Right hindlimb (tissue), 1 donor: Measurements from ENCODE around the gene CAPZB.

Experiments
- DNase-seq: peaks from one replicate; pipeline ENCODE4 v3.0.0-alpha.2; 2018

The CAPZB gene

DNA sequence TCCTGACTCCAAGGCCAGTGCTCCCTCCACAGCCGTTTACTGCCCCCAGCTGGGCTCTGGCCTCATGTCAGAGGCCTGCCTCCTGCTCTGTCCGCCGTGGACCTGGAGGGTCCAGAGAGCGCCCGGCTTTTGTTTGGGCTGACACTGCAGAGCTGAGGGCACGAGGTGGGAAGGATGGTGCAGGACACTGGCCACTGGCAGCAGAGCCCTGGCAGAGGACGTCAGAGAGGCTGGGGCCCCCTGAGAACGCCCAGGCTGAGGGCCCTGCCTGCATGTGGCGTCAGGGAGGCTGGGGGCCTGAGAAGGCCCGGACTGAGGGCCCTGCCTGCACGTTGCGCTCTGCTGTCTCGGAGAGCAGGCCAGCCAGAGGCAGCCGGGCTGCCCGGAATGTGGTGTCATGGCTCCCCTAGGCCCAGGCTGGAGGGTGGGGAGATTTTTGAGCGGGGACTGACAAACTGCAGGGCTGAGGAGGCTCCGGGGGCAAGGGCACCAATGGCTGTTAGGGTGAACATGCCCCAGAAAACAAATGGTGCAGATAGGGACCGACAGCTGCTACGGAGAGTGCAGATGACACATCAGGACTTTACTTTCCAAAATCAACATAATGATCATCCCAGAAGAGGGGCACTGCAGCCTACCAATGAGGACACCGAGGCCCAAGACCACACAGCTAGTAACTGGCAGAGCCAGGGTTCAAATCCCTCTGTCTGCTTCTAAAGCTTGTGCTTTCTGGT, 141.6 kb downstream of the CAPZB start:
- no peak for DNase-seq

- DNase-seq, result no peak
Observed at GRCh38 chr1:19342894-19343616, 142.3 kb downstream of the CAPZB start.

GRCh38 chr1:19342062-19342750, 143.1 kb downstream of the CAPZB start:
- peak; percentile 65 for DNase-seq

GRCh38 chr1:19341201-19342061, 143.9 kb downstream of the CAPZB start:
- peak; percentile 73 for DNase-seq

- no peak for DNase-seq
Observed at GRCh38 chr1:19340387-19340937, 144.9 kb downstream of the CAPZB start.

- DNase-seq, result no peak
Observed at GRCh38 chr1:19339214-19339861, 146.0 kb downstream of the CAPZB start.

GRCh38 chr1:19338323-19338762, 147.0 kb downstream of the CAPZB start:
- no peak for DNase-seq

DNA sequence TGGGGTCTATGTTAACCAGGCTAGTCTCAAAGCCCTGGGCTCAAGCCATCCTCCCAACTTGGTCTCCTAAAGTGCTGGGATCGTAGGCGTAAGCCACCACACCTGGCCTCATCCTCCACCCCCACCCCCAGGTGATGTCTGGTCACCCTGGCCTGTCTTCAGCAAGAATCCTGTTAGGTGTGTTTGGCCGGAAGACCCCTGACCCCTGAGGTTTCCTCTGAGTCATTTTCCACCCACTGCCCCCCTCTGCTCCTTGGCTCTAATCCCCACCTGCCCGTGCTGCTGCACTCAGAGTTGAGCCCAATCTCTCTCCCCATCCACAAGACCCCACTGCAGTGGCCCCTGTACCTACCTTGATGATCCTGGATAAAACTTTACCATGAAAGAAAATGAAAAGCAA, 148.1 kb downstream of the CAPZB start:
- no peak for DNase-seq

DNA sequence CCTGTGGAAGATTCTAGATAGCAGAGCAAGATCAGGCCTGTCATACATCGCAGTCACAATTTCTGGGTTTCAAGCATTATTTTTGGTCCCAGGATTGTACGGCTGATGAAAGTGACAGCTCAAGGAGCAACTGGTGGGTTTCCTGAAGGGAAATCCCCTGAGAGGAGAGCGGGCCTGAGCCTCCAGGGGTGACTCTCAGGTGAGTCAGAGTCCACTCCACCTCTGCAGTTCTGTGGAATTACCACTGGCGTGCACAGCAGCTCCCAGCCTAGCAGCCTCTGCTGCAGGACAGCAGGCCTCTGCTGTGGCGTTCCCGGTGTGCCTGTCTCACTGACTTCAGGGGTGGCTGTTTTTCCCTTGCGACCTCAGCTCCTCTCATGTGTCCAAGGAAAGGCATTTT, 148.8 kb downstream of the CAPZB start:
- DNase-seq, result no peak

DNA sequence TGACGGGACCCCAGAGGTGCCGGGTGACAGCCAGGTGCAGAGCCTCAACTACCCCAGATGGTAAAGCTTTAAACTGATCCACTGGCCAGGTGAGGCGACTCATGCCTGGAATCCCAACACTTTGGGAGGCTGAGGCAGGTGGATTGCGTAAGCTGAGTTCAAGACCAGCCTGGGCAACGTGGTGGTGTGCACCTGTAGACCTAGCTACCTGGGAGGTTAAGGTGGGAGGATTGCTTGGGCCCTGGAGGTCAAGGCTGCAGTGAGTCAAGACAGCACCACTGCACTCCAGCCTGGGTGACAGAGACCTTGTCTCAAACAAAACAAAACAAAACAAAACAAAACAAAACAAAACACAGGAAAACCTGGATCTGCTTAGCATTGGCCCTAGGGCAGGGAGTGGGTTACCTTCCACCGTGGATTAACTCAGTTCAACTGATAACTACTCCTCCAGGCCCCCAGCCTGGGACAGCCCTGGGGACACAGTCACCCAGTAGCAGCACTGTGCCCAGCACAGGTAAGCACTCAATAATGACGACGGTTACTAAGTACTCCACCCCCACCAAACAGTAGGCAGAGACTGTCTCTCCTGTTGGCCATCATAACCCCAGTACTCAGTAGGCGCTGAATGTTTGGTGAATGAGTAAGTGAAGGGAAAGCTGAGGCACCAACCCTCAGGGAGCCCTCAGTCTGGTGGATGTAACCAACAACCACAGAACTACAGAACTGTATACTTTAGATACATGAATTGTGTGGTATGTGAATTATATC, 151.6 kb downstream of the CAPZB start:
- no peak for DNase-seq

GRCh38 chr1:19332832-19333231, 152.5 kb downstream of the CAPZB start:
- DNase-seq, result no peak

DNA sequence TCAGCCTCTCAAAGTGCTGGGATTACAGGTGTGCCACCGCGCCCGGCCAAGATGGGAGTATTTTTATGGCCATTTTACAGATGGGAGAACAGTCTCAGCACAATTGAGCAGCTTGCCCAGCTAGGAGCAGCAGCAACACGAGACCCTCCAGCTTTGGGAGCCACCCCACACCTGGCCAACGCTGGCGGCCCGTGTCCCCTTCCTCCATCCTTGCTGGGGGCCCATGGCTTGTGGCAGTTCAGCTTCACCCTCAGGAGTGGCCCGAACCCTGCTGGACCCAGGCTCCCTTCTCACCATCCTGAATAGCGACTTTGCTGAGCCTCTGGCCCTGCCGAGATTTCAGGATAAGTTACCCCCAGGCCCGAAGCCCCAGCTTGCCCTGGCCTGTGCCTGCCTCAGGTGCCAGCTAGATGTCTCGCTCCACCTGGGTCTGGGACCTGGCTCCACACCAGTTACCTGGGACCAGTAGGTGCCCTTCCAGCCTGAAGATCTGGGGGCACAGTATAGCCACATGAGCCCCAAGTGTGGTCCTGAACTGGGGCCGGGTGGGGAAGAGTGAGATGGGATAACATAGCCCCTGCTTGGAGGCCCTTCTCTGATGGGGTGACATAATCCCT, 154.0 kb downstream of the CAPZB start:
- no peak for DNase-seq

GRCh38 chr1:19330449-19331135, 154.7 kb downstream of the CAPZB start:
- no peak for DNase-seq

DNA sequence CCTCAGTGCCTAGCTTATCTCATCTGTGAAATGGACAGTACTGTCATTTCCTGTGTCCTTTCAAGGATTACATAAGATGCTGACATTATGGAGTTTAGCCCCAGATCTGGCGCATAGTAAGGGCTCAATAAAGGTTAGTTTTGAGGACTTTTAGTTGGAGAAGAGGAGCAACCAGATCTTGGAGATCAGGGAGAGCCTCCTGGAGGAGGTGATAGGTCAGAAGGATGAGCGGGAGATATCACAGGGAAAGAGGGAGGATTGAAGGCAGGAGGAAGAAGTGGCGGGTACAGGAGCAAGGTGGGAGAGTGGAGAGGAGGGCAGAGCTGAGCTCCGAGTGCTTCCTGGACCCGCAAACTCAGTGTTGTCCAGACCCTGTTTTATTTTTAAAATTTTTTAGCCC, 155.7 kb downstream of the CAPZB start:
- DNase-seq, result no peak

DNA sequence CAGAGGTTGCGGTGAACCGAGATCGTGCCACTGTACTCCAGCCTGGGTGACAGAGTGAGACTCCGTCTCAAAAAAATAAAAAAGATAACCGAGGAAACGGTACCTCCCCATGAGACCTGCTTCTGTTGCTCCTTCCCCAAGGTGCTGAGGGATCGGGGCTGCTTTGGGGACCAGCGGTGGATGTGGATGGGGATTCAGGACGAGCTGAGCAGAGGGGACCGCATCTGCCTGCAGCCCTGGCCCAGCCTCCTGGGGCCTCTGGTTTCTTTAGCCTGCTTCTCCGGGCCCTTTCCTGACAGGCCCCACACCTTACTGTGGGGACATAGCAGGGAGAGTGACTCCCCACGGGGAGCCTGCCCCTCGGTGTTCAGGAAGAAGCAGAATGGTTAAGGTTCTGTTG, 156.2 kb downstream of the CAPZB start:
- no peak for DNase-seq

GRCh38 chr1:19328486-19328885, 156.9 kb downstream of the CAPZB start:
- no peak for DNase-seq

GRCh38 chr1:19327736-19328135, 157.6 kb downstream of the CAPZB start:
- no peak for DNase-seq

DNA sequence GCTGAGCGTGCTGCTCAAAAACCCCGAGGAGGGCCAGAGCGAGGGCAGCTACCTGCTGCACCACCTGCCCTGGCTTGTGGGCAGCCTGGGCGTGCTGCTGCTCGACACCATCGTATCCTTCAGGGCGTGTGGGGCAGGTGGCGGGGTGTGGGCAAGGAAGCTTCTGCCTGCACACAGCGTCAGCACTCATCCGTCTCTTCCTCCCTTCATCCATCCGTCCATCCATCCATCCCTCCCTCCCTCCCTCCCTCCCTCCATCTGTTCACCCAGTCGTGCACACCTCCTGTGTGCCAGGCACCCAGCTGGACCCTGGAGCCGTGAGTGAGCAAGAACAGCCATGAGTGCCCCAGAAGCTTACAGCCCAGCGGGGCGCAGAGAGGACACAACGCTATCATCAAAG, 158.0 kb downstream of the CAPZB start:
- DNase-seq, result no peak

DNA sequence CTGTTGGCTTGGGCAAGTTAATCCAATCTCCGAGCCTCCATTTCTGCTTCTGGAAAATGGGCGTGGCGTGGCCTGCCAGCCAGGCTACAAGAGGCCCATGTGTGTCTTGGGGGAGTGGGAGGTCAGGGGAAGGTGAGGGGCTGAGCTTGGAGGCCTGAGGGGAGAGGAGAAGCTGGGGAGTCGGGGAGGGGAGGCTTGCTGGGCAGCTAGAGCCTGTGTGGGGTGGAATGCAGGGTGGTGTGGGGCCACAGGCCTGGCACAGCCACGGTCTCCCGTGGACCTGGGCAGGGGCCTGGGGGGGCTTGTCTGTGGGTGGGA, 158.6 kb downstream of the CAPZB start:
- DNase-seq, result no peak
